SHP77 treated with DMSO at 0.1 percent for 48 hours (cell line): Measurements from ENCODE around the gene KHK.
A peak's percentile ranks its signal among the peaks of the same experiment; 100 is the strongest.

Experiments
- DNase-seq: peaks from one replicate; lab custom pipeline; 2025; lab: John Stamatoyannopoulos, UW

Gene KHK

DNA sequence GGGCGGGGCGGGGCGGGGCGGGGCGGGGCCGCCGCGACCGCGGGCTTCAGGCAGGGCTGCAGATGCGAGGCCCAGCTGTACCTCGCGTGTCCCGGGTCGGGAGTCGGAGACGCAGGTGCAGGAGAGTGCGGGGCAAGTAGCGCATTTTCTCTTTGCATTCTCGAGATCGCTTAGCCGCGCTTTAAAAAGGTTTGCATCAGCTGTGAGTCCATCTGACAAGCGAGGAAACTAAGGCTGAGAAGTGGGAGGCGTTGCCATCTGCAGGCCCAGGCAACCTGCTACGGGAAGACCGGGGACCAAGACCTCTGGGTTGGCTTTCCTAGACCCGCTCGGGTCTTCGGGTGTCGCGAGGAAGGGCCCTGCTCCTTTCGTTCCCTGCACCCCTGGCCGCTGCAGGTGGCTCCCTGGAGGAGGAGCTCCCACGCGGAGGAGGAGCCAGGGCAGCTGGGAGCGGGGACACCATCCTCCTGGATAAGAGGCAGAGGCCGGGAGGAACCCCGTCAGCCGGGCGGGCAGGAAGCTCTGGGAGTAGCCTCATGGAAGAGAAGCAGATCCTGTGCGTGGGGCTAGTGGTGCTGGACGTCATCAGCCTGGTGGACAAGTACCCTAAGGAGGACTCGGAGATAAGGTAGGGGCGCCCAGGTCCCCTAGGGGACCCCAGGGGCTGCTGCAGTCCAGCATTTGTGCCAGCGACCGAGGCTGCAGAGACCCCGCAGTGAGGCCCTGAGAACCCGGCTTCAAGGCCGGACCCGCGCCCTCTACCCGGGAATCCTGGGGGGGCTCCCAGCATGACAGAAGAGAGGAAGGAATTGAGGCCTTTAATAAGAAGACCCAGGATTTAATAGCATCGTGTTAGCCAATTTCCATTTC, at the start of gene KHK:
KHK (plus strand) TSS at position 49 of the 870 bp plus-strand sequence; CDS start at position 537, 488 bp downstream.
- no peak for DNase-seq

DNA sequence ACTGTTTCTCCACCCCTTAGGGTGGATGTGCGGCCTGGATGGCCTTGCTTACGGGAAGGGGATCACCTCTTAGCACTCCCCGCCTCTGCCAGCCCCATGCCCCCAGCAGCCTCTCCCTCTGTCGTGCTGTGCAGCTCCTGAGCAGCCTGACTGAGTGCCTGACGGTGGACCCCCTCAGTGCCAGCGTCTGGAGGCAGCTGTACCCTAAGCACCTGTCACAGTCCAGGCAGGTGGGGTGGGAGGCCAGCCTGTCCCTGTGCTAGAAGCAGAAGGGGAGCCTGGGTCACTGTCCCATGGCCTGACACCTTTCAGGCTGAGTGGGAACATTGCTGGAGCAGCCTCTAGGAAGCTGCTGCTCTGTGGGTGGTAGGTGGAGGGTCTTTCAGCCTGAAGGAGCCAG, 48.6 kb upstream of the KHK start:
- DNase-seq: no peak

DNA sequence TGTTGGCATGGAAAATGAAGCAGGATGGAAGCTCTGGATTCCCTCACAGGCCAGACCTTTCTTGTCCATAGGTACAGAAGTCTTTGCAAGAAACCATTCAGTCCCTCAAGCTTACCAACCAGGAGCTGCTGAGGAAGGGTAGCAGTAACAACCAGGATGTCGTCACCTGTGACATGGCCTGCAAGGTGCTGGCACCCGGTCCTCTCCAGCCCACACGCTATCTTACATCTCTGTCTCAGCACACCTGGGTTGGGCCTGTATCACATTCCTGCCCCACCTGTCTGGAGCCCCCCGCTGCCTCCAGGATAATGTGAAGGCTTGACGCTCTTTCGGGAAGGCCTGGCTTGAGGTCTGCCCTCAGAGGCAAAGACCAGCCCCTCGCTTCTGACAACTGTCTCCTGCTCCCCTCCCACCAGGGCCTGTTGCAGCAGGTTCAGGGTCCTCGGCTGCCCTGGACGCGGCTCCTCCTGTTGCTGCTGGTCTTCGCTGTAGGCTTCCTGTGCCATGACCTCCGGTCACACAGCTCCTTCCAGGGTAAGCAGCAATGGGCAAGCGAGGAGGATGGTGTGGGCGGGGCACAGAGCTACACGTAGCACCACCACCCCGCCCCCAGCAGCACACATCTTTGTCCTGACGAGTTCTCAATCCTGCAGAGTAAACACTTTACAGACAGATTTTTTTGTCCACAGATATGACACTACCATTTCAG, 47.8 kb upstream of the KHK start:
- DNase-seq: no peak

DNA sequence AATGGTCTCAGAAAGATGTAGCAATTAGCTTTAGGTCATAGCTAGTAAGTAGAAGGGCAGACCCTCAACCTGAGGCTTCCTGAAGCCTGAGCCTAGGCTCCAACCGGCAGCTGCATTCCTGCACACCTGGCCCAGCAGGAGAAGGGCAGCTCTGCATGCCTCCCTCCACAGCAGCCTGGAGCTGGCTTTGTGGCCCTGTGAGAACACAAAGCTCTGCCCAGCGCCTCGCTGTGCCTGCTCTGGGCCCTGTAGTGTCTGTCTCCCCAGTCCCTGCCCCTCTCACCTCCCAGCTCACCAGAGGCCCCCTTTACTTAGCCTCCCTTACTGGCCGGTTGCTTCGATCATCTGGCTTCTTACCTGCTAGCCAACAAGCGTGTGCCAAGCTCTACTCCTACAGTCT, 47.1 kb upstream of the KHK start:
- no peak for DNase-seq

DNA sequence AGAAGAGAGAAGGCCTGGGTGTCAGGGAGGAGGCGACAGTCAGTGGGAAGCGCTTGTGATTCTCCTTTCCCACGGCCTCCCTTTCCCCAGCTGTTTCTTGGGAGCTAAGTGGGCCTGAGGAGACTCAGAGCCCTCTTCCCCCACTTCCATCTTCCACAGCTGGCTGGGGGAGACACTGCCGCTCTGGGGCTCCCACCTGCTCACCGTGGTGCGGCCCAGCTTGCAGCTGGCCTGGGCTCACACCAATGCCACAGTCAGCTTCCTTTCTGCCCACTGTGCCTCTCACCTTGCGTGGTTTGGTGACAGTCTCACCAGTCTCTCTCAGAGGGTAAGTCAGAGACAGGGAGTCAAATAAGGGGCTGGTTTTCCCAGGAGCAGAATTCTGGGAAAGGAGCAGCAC, 46.7 kb upstream of the KHK start:
- DNase-seq: no peak

DNA sequence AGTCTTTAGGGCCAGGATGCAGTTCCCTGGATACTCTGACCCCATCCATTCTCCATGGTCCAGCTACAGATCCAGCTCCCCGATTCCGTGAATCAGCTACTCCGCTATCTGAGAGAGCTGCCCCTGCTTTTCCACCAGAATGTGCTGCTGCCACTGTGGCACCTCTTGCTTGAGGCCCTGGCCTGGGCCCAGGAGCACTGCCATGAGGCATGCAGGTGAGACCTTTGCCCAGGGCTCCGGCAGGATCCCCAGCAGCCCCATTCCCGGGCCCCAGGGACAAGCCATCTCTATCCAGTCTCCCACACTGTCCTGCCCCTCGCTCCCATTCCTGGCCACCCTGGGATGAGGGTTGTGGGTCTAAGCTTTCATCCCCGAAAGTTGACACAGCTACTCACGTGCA, 46.3 kb upstream of the KHK start:
- DNase-seq: no peak

DNA sequence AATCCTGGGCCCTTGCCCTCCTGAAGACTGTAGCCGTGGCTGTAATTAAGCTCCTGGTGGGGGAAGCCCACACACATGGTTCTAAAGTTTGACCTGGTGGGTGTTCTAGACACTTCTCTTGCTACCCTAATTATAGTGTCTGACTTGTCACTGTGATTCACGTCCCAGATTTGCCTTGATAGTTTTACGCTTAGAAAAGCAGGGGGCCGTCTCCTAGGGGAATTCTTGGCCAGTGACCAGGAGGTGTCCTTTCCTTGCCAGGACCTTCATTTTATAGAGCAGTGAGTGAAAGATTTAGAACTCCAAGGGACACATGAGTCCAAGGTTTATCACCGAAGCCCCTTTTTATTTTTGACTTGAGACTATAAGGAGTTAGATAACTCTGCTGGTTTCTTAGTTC, 44.8 kb upstream of the KHK start:
- DNase-seq: no peak

DNA sequence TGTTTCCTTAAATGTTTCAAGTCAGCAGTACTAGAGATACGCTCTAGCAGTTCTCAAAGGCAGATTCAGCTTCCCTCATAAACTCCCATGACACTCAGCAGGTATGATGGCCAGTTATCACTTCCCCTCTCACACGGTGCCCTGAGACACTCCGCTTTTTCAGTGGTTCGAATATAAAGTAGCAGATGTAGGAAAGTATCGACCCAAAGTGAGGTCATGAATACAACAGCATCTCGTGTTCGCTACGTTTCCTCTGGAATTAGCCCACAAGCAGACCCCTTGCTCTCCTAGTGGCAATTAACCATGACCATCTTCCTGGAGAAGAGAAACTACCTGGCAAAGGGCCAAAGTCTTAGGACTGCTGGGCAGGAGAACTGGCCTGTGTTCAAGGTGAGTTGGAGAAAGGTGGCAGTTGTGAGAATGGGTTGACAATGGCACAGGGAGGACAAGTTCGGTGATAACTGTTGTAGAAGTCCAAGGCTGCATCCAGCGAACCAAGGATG, 44.4 kb upstream of the KHK start:
- DNase-seq: no peak

DNA sequence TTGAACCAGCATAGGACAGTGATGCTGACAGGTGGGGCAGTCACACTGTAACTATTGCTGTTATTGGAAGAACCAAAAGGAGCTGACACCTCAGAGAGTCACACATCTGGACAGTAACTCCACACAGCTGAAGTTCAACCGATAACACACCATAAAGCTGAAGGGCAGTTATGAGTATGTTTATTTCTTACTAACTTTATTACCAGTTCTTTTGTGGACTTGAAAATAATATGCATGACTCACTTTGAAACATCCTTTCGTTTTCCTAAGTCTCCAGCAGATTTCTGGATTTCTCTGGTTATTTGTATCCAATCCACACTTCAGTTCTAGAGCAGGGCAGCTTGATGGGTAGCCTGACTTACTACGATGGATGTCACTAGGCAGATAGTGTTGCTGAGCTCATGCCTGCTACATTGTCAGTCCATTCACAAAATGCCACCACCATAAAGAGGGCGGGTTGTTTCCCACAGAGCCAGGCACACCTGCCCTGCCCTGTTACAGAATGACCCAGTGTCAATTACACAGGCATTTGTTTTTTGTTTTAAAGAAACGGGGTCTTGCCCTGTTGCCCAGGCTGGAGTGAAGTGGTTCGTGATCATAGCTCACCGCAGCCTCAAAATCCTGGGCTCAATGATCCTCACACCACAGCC, 43.5 kb upstream of the KHK start:
- no peak for DNase-seq

DNA sequence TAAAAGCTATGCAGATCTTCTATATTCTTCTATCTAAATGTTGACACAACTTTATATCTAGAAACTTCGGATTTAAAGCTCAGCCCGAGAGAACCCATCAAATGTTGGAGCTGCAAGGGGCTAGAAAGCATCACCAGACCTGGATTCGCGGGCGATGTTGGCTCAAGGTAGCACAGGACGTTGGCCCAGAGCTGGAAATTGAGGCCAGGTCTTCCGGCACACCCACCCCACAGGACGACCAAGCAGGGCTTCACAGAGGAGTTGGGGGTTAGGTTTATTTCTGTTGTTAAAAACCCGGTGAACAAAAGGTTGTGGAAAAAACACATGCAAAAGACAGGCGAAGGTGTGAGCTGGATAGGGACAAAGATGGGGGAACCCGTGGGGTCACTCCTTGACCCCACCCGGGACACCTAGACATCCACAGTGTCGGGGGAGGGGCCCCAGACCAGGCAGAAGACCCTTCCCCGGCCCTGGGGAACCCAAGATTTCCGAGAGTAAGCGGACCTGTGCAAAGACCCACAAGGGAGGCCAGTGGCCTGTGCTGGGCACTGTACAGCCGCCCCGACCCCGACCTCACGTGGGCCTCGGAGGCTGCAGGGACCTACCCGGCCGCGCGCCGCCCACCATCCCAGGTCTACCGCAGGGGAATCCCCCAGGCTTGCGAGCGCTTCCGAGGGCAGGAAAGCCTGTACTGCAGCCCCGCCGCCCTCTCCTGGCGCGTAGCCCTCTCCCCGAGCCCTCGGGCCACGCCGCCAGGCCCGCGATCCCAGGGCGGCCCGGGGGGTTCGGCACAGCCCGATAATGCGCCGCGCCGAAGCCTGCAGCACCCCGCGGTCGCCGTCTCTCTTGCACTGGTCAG, 36.9 kb upstream of the KHK start:
- no peak for DNase-seq

DNA sequence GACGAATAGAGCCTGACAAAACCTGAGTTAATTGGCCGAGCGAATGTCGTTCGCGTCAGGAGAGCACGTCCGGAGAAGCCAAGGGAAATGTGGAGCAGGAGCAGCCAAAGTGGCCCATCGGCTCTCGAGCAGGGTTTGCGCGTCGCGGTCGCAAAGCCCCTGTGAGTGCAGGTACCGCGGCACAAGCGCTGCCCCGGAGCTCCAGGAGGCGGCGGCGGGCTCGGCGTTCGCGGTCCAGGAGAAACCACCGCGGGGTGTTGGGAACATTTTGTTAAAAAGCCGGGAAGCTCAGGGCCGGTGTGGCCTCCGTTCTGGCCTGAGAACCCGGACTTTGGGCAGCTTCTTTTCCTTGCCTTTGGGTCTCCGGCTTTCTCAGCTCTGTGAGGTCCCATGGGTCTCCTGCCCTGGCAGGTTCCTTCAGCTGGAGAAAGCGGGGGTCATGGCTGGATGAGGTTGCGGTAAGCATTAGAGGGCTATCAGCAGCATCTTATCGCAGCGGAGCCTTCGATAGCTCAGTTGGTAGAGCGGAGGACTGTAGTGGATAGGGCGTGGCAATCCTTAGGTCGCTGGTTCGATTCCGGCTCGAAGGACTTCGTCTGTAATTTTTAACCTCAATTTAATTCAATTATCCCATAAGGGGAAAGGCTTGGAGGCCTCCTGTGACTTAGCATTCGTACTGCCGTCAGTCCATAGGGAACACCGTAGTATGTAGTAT, 36.1 kb upstream of the KHK start:
- peak; percentile 92 for DNase-seq

DNA sequence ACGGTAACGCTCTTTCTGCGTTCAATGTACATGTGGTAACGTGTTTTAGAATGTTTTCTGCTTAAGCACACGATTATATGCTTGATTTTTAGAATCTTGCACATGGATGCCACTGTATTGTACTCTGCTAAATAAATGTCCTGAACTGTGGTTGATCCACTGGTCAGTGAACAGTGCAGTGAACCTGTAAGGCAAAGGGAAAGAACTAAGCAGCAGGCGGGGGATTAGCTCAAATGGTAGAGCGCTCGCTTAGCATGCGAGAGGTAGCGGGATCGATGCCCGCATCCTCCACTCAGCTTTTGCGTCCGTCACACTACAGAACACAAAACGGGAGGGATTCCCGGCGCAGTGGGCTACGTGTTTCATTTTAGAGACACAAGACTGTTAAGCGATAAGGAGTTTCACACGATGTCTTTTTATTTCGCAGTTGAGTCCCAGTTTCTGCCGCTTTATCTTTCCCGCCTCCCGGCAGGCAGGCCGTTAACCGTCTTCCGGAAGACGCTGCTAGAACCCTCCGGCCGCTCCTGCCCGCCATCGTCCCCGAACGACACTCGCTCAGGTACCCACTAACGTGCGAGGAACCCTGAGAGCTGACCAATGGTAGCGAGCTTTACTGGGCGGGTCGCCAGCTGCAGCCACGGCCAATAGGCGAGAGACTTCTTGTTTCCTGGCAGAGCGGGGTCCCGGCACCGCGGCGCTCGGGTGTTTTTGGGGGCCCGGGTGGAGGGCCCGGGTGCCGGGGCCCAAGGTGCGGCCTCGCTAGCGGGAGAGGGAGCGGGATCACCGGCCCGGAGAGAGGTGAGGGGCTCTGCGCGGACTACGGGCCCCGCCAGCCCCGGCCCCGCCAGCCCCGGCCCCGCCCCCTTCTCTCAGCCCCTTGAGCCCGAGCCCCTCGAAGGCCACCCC, 35.3 kb upstream of the KHK start, which contains the start of gene AGBL5:
AGBL5 (plus strand) TSS at position 673 of the 906 bp plus-strand sequence. CDS start 1,291 bp downstream, outside the sequence.
- DNase-seq: peak; percentile 88

DNA sequence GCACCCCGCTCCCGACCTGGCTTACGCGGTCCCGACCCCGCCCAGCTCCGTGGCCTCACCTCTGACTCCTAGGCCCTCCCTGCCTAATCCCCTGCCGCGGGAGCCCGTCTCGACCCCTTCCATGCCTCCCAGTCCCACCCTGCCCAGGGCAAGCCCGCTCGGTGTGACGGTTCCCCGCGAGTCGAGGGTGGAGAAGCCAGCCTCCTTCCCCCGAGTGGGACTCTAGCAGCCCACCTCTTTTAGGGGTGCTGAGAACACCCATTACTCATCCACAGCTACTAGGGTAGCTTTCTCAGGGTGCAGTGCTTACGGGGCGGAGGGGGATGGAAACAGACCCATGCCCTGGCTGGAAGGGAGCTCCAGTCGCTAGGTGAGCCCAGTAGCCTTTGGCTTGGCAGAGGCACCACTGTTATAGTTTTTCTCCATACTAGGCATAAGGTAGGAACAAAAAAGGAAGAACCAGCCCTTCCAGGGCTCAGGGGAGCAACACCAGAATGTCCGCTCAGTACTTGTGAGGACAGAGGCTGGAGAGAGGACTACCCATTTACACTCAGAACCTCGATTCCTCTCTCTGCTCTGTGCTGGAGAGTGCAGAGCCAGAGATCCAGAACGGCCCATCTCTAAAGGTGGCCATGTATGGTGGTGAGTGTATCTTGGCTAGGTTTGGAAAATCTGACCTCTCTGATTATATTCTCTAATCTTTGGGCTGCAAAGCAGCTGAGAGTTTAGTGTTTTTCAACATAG, 34.5 kb upstream of the KHK start:
- no peak for DNase-seq

DNA sequence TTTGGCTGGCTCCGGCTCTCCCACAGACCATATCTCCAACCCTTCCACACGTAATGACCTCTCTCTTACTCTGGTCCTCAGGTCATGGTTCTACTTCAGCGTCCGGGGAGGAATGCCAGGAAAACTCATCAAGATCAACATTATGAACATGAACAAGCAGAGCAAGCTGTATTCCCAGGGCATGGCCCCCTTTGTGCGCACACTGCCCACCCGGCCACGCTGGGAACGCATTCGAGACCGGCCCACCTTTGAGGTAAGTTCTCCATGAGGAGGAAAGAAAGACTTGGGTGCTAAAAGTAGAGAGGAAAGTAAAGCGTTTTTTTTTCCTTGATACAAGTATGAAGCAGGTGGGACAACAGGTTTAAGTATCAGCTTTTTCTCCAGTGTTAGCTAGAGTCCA, 33.3 kb upstream of the KHK start:
- DNase-seq: no peak

DNA sequence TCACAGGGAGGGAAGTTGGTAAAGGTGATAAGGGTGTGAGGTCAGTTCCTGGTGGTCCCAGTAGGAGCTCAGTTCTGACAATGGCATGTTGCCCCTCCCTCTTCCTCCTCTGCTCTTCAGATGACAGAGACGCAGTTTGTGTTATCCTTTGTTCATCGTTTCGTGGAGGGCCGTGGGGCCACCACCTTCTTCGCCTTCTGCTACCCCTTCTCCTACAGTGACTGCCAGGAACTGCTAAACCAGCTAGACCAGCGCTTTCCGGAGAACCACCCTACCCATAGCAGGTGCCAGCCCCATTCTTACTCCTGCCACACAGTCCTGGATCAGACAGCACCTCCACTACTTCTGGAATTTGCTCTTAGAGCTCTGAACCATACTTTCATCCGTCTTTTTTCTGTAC, 32.8 kb upstream of the KHK start:
- no peak for DNase-seq

DNA sequence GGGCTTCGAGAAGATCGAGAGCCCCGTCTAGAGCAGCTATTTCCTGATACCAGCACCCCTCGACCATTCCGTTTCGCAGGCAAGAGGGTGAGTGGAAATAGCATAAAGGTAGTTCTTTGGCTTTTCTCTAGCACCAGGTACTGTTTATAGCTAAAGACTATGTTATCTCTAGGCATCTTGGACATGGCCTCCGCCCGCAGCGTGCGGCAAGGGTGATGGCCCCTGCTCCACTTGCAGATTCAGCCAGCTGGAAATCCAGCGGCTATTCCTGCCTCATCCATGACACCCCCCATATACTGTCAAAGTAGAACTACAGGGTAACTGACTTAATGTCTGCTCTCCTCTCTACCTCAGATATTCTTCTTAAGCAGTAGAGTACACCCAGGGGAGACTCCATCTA, 31.9 kb upstream of the KHK start:
- DNase-seq: no peak

DNA sequence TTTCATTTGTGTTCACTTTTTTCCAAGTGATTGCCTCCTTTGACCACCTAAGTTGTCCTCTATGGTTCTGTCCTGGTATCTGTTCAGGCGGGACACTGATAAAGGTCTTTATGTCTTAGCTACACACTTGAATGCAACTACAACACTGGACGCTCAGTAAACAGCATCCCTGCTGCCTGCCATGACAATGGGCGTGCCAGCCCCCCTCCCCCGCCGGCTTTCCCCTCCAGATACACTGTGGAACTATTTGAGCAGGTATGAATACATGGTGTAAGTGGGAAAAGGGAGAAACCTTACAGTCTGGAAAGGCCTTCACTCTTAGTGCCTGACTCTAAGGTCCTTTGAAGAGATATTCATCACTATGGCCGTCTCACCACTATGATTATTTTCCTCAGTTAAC, 29.4 kb upstream of the KHK start:
- DNase-seq: no peak

DNA sequence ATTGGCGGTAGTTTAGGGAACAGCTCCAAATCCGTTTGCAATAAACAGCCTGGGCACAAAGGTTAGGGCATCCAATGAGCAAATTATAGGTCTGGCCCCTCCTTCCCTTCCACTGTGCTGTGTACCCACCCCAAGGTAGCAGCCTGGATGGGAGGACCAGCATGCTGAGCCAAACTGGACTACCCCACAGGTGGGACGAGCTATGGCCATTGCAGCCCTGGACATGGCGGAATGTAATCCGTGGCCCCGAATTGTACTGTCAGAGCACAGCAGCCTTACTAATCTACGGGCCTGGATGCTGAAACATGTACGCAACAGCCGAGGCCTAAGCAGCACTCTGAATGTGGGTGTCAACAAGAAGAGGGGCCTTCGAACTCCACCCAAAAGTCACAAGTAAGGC, 28.4 kb upstream of the KHK start:
- no peak for DNase-seq

DNA sequence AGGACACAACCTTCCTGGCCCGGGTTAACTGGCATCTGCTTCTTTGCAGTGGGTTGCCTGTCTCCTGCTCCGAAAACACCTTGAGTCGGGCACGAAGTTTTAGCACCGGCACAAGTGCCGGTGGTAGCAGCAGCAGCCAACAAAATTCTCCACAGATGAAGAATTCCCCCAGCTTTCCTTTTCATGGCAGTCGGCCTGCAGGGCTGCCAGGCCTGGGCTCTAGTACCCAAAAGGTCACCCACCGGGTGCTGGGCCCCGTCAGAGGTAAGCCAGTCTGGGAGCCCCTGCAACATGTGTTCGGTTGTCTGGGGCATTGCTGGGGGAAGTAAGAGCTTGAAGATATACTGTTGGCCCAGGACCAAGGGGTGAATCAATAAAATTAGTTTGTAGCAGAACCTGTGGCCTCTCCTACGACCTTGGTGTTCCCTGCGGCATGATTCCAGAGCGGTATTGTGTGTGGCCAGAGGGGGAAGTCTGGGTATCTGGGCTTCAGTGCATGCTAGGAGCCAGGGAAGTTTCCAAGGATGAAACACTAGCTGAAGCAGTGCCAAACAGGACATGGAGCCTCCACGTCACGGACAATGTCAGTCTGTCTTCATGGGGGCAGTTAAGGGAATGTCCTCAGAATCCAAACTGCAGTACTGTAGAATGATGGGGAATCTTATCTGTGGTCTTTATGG, 27.3 kb upstream of the KHK start:
- DNase-seq: no peak
